Measurements from ENCODE around the gene CLDN6. TPM values are rescaled to one million over a fixed set of nuclear protein-coding genes. Genes with fewer than 3 reads are reported as not detected.

Gene CLDN6
- total RNA-seq, 1 donor from 2014 or later, result not detected

DNA sequence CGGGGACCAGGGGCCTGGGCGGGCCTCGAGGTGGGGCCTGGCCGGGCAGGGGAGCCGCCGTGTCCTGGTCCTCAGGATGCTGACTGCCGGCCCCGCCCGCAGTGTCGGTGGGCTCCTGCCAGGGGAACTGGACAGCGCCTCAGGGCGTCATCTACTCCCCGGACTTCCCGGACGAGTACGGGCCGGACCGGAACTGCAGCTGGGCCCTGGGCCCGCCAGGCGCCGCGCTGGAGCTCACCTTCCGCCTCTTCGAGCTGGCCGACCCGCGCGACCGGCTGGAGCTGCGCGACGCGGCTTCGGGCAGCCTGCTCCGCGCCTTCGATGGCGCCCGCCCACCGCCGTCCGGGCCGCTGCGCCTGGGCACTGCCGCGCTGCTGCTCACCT lies 51.2 kb downstream of the CLDN6 start:
- Histone ChIP-seq H3K9me3 (no peaks in the 10 kb centered on the region), H3K27me3 (ENCODE audit: low read depth) (peaks cover 65% of the 10 kb centered on the region), H3K4me1 (peaks cover 69% of the 10 kb centered on the region), H3K36me3 (no peaks in the 10 kb centered on the region), H3K27ac (no peak overlapping the region), H3K4me3 (peak overlapping the region; percentile 43)
- ATAC-seq, result no peak
- DNase-seq, result peak; percentile 66
- TF ChIP-seq, protein P1, sequence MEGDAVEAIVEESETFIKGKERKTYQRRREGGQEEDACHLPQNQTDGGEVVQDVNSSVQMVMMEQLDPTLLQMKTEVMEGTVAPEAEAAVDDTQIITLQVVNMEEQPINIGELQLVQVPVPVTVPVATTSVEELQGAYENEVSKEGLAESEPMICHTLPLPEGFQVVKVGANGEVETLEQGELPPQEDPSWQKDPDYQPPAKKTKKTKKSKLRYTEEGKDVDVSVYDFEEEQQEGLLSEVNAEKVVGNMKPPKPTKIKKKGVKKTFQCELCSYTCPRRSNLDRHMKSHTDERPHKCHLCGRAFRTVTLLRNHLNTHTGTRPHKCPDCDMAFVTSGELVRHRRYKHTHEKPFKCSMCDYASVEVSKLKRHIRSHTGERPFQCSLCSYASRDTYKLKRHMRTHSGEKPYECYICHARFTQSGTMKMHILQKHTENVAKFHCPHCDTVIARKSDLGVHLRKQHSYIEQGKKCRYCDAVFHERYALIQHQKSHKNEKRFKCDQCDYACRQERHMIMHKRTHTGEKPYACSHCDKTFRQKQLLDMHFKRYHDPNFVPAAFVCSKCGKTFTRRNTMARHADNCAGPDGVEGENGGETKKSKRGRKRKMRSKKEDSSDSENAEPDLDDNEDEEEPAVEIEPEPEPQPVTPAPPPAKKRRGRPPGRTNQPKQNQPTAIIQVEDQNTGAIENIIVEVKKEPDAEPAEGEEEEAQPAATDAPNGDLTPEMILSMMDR (IDR thresholded peaks at IDR 0.05), result peak; percentile 21
- intact Hi-C loops (cut with DNase I), result no loop called here

DNA sequence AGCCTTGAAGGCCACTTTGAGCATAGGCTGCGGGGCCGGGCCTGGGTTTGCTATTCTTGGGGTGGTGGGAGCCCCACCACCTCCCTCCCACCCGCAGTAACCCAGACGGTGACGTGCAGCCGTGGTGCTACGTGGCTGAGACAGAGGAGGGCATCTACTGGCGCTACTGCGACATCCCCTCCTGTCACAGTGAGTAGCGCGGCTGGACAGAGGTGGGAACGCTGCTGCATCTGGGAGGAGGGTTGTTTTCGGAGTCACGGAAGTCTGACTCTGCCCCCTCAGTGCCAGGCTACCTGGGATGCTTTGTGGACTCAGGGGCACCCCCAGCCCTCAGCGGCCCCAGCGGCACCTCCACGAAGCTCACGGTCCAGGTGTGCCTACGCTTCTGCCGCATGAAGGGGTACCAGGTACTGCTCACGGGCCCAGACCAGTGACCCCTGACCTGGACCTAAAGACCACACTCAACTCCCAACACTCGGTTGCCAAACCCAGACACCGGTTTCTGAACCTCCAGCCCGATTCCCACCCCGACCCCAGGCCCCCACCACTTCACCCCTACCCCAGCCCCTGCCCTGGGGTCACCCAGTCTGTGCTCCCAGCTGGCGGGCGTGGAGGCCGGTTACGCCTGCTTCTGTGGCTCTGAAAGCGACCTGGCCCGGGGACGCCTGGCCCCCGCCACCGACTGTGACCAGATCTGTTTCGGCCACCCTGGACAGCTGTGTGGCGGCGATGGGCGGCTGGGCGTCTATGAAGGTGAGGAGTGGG lies 51.8 kb downstream of the CLDN6 start:
- DNase-seq, result peak; percentile 34
- H3K4me1 ChIP-seq, result peaks cover 69% of the 10 kb centered on the region
- no peak for ATAC-seq
- H3K36me3 ChIP-seq, result no peaks in the 10 kb centered on the region
- H3K4me3 ChIP-seq, result peak overlapping the region; percentile 43
- peaks cover 71% of the 10 kb centered on the region for H3K27me3 ChIP-seq (ENCODE audit: low read depth)
- intact Hi-C loops (cut with DNase I), result no loop called here
- no peak overlapping the region for H3K27ac ChIP-seq
- TF ChIP-seq, protein P1 (IDR thresholded peaks at IDR 0.05), result no peak
- no peaks in the 10 kb centered on the region for H3K9me3 ChIP-seq

Other genes starting within 250 kb of the CLDN6 start
- gene ELOB, start 240.9 kb downstream of the CLDN6 start, total RNA-seq, result 196 TPM
- not detected for gene PRSS33, start 230.6 kb downstream of the CLDN6 start, total RNA-seq
- not detected for gene PRSS41, start 219.7 kb downstream of the CLDN6 start, total RNA-seq
- 26.5 TPM for gene PRSS21, start 200.9 kb downstream of the CLDN6 start, total RNA-seq
- 4.5 TPM for gene ZG16B, start 187.9 kb downstream of the CLDN6 start, total RNA-seq
- 15.3 TPM for gene PRSS22, start 160.0 kb downstream of the CLDN6 start, total RNA-seq
- 27.8 TPM for gene FLYWCH2, start 135.0 kb downstream of the CLDN6 start, total RNA-seq
- 34.7 TPM for gene FLYWCH1, start 106.3 kb downstream of the CLDN6 start, total RNA-seq
- gene KREMEN2, start 53.9 kb downstream of the CLDN6 start, total RNA-seq, result not detected
- 10.8 TPM for gene PAQR4, start 48.8 kb downstream of the CLDN6 start, total RNA-seq
- 4.0 TPM for gene PKMYT1, start 37.7 kb downstream of the CLDN6 start, total RNA-seq
- gene CLDN9, start 5.3 kb downstream of the CLDN6 start, total RNA-seq, result 1.0 TPM
- 28.8 TPM for gene TNFRSF12A, start 2.2 kb upstream of the CLDN6 start, total RNA-seq
- gene HCFC1R1, start 5.8 kb upstream of the CLDN6 start, total RNA-seq, result 43.2 TPM
- 26.8 TPM for gene THOC6, start 5.9 kb upstream of the CLDN6 start, total RNA-seq
- 19.5 TPM for gene BICDL2, start 18.8 kb upstream of the CLDN6 start, total RNA-seq
- gene MMP25, start 28.4 kb upstream of the CLDN6 start, total RNA-seq, result 22.7 TPM
- 79.1 TPM for gene IL32, start 47.5 kb upstream of the CLDN6 start, total RNA-seq
- not detected for gene ZSCAN10, start 81.1 kb upstream of the CLDN6 start, total RNA-seq
- gene ZNF205, start 94.4 kb upstream of the CLDN6 start, total RNA-seq, result 11.9 TPM
- 10.2 TPM for gene ZNF213, start 116.8 kb upstream of the CLDN6 start, total RNA-seq
- gene OR1F1, start 170.0 kb upstream of the CLDN6 start, total RNA-seq, result not detected
- 12.0 TPM for gene ZNF200, start 217.0 kb upstream of the CLDN6 start, total RNA-seq
- gene MEFV, start 238.4 kb upstream of the CLDN6 start, total RNA-seq, result 13.5 TPM